Measurements from ENCODE around the gene SH3PXD2A. TPM values are rescaled to one million over a fixed set of nuclear protein-coding genes. Genes with fewer than 3 reads are reported as not detected.
A peak's percentile ranks its signal among the peaks of the same experiment; 100 is the strongest.

Gene SH3PXD2A
- total RNA-seq, 1 donor from 2014 or later = 56.2 TPM

- TF ChIP-seq POLR2AphosphoS5 (IDR thresholded peaks at IDR 0.05; ENCODE audit: insufficient read depth in 1 of 2, low read depth in 1 of 2) = peak in 1 of 2 donors; percentile 76
- TF ChIP-seq, protein P1, sequence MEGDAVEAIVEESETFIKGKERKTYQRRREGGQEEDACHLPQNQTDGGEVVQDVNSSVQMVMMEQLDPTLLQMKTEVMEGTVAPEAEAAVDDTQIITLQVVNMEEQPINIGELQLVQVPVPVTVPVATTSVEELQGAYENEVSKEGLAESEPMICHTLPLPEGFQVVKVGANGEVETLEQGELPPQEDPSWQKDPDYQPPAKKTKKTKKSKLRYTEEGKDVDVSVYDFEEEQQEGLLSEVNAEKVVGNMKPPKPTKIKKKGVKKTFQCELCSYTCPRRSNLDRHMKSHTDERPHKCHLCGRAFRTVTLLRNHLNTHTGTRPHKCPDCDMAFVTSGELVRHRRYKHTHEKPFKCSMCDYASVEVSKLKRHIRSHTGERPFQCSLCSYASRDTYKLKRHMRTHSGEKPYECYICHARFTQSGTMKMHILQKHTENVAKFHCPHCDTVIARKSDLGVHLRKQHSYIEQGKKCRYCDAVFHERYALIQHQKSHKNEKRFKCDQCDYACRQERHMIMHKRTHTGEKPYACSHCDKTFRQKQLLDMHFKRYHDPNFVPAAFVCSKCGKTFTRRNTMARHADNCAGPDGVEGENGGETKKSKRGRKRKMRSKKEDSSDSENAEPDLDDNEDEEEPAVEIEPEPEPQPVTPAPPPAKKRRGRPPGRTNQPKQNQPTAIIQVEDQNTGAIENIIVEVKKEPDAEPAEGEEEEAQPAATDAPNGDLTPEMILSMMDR (IDR thresholded peaks at IDR 0.05) = no peak
- no peak for TF ChIP-seq POLR2A (IDR thresholded peaks at IDR 0.05)
- Histone ChIP-seq H3K4me3 (peak overlapping the region in 1 of 2 donors; percentile 24), H3K27ac (peak overlapping the region; percentile 52), H3K9me3 (no peaks in the 10 kb centered on the region), H3K36me3 (no peaks in the 10 kb centered on the region), H3K27me3 (no peaks in the 10 kb centered on the region), H3K4me1 (peaks cover 32% of the 10 kb centered on the region)
- DNase-seq (ENCODE audit: extremely low spot score in 2 of 2) = no peak
- intact Hi-C loops (cut with DNase I) = no loop called here
These were observed 35.0 kb downstream of the SH3PXD2A start for GRCh38 chr10:103820101-103821062.

- H3K27me3 ChIP-seq = no peaks in the 10 kb centered on the region
- H3K4me3 ChIP-seq = no peak overlapping the region
- peak overlapping the region; percentile 52 for H3K27ac ChIP-seq
- TF ChIP-seq, protein P1 (IDR thresholded peaks at IDR 0.05) = no peak
- no peak for TF ChIP-seq POLR2A (IDR thresholded peaks at IDR 0.05)
- TF ChIP-seq POLR2AphosphoS5 (IDR thresholded peaks at IDR 0.05; ENCODE audit: insufficient read depth in 1 of 2, low read depth in 1 of 2) = no peak
- H3K9me3 ChIP-seq = no peaks in the 10 kb centered on the region
- DNase-seq (ENCODE audit: extremely low spot score in 2 of 2) = no peak
- peaks cover 39% of the 10 kb centered on the region for H3K4me1 ChIP-seq
- intact Hi-C loops (cut with DNase I) = no loop called here
- no peaks in the 10 kb centered on the region for H3K36me3 ChIP-seq
These were observed 35.9 kb downstream of the SH3PXD2A start for GRCh38 chr10:103819493-103819892.

- Histone ChIP-seq H3K4me1 (peaks cover 39% of the 10 kb centered on the region), H3K4me3 (no peak overlapping the region), H3K27ac (no peak overlapping the region), H3K36me3 (no peaks in the 10 kb centered on the region), H3K27me3 (no peaks in the 10 kb centered on the region), H3K9me3 (no peaks in the 10 kb centered on the region)
- TF ChIP-seq POLR2AphosphoS5 (IDR thresholded peaks at IDR 0.05; ENCODE audit: insufficient read depth in 1 of 2, low read depth in 1 of 2) = no peak
- TF ChIP-seq, protein P1 (IDR thresholded peaks at IDR 0.05) = no peak
- no peak for TF ChIP-seq POLR2A (IDR thresholded peaks at IDR 0.05)
- no peak for DNase-seq (ENCODE audit: extremely low spot score in 2 of 2)
- intact Hi-C loops (cut with DNase I) = no loop called here
These were observed 36.5 kb downstream of the SH3PXD2A start for GRCh38 chr10:103818765-103819374.

GRCh38 chr10:103818105-103818504 lies 37.3 kb downstream of the SH3PXD2A start:
- Histone ChIP-seq H3K27ac (no peak overlapping the region), H3K27me3 (no peaks in the 10 kb centered on the region), H3K4me3 (no peak overlapping the region), H3K36me3 (no peaks in the 10 kb centered on the region), H3K4me1 (peaks cover 35% of the 10 kb centered on the region), H3K9me3 (no peaks in the 10 kb centered on the region)
- intact Hi-C loops (cut with DNase I) = no loop called here
- TF ChIP-seq POLR2AphosphoS5 (IDR thresholded peaks at IDR 0.05; ENCODE audit: insufficient read depth in 1 of 2, low read depth in 1 of 2) = no peak
- no peak for TF ChIP-seq POLR2A (IDR thresholded peaks at IDR 0.05)
- TF ChIP-seq, protein P1 (IDR thresholded peaks at IDR 0.05) = no peak
- DNase-seq (ENCODE audit: extremely low spot score in 2 of 2) = no peak
